ENCODE results near the gene TRIM21. TPM values are rescaled to one million over a fixed set of nuclear protein-coding genes. Genes with fewer than 3 reads are reported as not detected.

Gene TRIM21
- polyA plus RNA-seq, 1 donor from 2014 or later = 0.11 TPM

DNA sequence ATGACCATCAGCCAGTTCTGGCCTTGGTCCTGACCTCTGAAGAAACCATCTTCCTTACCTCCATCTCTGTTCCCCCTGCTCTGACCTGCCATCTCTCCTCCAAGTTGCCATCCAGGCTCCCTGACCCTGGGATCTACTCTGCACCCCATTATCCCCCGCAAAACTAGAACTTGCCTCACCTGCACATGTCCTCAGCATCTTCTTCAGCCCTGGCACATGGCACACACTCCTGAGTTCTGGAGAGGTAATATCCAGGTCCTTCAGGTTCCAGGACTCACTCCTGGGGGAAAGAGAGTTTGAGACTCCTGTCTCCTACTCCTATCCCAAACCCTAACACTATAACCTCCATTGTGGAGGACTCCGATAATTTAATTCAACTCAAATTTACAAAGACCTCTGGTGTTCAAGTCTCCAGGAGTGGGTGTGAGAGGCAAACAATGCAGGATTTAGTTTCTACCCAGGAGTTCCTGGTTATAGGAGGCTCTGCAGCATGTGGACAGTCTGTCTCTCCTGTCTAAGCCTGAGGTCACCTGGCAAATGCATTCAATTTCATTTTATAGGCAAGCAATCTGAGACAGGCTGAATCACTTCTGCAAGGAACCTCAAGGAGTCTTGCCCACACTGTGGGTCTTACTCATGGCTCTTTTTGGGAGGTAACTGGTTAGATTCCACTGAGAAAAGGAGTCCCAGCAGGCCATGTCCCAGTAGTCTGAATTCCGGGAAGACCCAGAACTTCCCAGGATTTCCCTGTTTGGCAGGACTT lies 7.3 kb downstream of the TRIM21 start:
- Histone ChIP-seq H2AFZ (ENCODE audit: low read depth, low read length) (no peak overlapping the region), H3K9me2 (ENCODE audit: insufficient read depth, low read length) (no peaks in the 10 kb centered on the region), H4K20me1 (ENCODE audit: insufficient read depth) (no peaks in the 10 kb centered on the region), H3K4me3 (ENCODE audit: low read length) (no peak overlapping the region), H3K27ac (ENCODE audit: low read length) (no peak overlapping the region), H3K9me3 (ENCODE audit: low read length) (no peaks in the 10 kb centered on the region), H3K36me3 (ENCODE audit: insufficient read depth, low read length) (no peaks in the 10 kb centered on the region), H3K27me3 (ENCODE audit: insufficient read depth, low read depth, low read length) (no peaks in the 10 kb centered on the region), H3K9ac (ENCODE audit: low read length) (no peak overlapping the region), H3K4me2 (ENCODE audit: low read length) (no peak overlapping the region), H3K79me2 (replicated peaks; ENCODE audit: insufficient read depth, low read length) (no peaks in the 10 kb centered on the region), H3F3A (ENCODE audit: insufficient read depth, low read length, poor library complexity, severe bottlenecking) (no peaks in the 10 kb centered on the region)
- TF ChIP-seq RAD21 (conservative IDR thresholded peaks at IDR 0.05) = no peak
- no peak for TF ChIP-seq EZH2 (IDR thresholded peaks at IDR 0.05; ENCODE audit: borderline replicate concordance, insufficient read depth, low read length, poor library complexity, severe bottlenecking)
- TF ChIP-seq, protein P1, sequence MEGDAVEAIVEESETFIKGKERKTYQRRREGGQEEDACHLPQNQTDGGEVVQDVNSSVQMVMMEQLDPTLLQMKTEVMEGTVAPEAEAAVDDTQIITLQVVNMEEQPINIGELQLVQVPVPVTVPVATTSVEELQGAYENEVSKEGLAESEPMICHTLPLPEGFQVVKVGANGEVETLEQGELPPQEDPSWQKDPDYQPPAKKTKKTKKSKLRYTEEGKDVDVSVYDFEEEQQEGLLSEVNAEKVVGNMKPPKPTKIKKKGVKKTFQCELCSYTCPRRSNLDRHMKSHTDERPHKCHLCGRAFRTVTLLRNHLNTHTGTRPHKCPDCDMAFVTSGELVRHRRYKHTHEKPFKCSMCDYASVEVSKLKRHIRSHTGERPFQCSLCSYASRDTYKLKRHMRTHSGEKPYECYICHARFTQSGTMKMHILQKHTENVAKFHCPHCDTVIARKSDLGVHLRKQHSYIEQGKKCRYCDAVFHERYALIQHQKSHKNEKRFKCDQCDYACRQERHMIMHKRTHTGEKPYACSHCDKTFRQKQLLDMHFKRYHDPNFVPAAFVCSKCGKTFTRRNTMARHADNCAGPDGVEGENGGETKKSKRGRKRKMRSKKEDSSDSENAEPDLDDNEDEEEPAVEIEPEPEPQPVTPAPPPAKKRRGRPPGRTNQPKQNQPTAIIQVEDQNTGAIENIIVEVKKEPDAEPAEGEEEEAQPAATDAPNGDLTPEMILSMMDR (IDR thresholded peaks at IDR 0.05; ENCODE audit: poor library complexity, severe bottlenecking) = no peak
- no peak for TF ChIP-seq POLR2AphosphoS5 (IDR thresholded peaks at IDR 0.05)
- TF ChIP-seq, protein P2, sequence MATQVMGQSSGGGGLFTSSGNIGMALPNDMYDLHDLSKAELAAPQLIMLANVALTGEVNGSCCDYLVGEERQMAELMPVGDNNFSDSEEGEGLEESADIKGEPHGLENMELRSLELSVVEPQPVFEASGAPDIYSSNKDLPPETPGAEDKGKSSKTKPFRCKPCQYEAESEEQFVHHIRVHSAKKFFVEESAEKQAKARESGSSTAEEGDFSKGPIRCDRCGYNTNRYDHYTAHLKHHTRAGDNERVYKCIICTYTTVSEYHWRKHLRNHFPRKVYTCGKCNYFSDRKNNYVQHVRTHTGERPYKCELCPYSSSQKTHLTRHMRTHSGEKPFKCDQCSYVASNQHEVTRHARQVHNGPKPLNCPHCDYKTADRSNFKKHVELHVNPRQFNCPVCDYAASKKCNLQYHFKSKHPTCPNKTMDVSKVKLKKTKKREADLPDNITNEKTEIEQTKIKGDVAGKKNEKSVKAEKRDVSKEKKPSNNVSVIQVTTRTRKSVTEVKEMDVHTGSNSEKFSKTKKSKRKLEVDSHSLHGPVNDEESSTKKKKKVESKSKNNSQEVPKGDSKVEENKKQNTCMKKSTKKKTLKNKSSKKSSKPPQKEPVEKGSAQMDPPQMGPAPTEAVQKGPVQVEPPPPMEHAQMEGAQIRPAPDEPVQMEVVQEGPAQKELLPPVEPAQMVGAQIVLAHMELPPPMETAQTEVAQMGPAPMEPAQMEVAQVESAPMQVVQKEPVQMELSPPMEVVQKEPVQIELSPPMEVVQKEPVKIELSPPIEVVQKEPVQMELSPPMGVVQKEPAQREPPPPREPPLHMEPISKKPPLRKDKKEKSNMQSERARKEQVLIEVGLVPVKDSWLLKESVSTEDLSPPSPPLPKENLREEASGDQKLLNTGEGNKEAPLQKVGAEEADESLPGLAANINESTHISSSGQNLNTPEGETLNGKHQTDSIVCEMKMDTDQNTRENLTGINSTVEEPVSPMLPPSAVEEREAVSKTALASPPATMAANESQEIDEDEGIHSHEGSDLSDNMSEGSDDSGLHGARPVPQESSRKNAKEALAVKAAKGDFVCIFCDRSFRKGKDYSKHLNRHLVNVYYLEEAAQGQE (IDR thresholded peaks at IDR 0.05; ENCODE audit: borderline replicate concordance) = no peak
- no peak for TF ChIP-seq TAF1 (IDR thresholded peaks at IDR 0.05; ENCODE audit: low read depth)

DNA sequence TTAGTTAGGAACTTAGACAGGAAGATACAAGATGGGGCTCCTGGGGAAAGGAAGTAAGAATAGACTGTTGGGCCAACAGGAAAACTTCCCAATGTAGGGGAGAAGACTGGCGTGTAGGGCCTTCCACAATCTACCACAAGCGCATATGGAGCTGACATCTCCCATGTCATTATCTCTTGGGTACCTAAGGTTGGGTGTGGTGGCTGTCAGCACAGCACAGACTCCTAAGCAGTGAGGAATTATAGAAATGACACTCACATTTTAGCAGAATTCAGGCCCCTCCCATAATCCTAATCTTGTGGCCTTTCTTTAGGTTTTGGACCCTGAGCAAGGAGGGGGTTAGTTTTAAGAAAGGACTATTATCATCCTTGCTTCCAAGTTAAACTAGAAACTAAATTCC lies 11.6 kb downstream of the TRIM21 start:
- no peaks in the 10 kb centered on the region for H3F3A ChIP-seq (ENCODE audit: insufficient read depth, low read length, poor library complexity, severe bottlenecking)
- H3K9me3 ChIP-seq (ENCODE audit: low read length) = no peaks in the 10 kb centered on the region
- H3K4me2 ChIP-seq (ENCODE audit: low read length) = no peak overlapping the region
- H3K4me3 ChIP-seq (ENCODE audit: low read length) = no peak overlapping the region
- H3K9me2 ChIP-seq (ENCODE audit: insufficient read depth, low read length) = no peaks in the 10 kb centered on the region
- no peak overlapping the region for H3K9ac ChIP-seq (ENCODE audit: low read length)
- no peaks in the 10 kb centered on the region for H4K20me1 ChIP-seq (ENCODE audit: insufficient read depth)
- H2AFZ ChIP-seq (ENCODE audit: low read depth, low read length) = no peak overlapping the region
- no peaks in the 10 kb centered on the region for H3K36me3 ChIP-seq (ENCODE audit: insufficient read depth, low read length)
- no peak for TF ChIP-seq POLR2AphosphoS5 (IDR thresholded peaks at IDR 0.05)
- TF ChIP-seq MXI1 (conservative IDR thresholded peaks at IDR 0.05; ENCODE audit: poor library complexity, severe bottlenecking) = no peak
- TF ChIP-seq, protein P2 (IDR thresholded peaks at IDR 0.05; ENCODE audit: borderline replicate concordance) = no peak
- H3K27ac ChIP-seq (ENCODE audit: low read length) = no peak overlapping the region
- no peaks in the 10 kb centered on the region for H3K27me3 ChIP-seq (ENCODE audit: insufficient read depth, low read depth, low read length)
- H3K79me2 ChIP-seq (replicated peaks; ENCODE audit: insufficient read depth, low read length) = no peaks in the 10 kb centered on the region
